Kidney (tissue), 14 donors: ENCODE measurements around the gene AMOT. TPM values are rescaled to one million over a fixed set of nuclear protein-coding genes. Genes with fewer than 3 reads are reported as not detected.
A peak's percentile ranks its signal among the peaks of the same experiment; 100 is the strongest.

Experiments used
- DNase-seq, 5 donors: peaks; one replicate each; pipeline ENCODE4 v3.0.0-alpha.2; 2013 to 2020
- FAIRE-seq: peaks from 2 replicates; lab custom pipeline; 2012; peaks lifted over from hg19 to GRCh38; lab: Jason Lieb, UNC
- H3K27ac ChIP-seq, 2 donors: one replicate each; pipeline ENCODE4 v1.7.0; 2013; ENCODE audit warnings: low read depth in 2 of 2, low read length in 2 of 2, inconsistent platforms in 1 of 2
- H3K27me3 ChIP-seq: one replicate; pipeline ENCODE4 v1.7.1; 2013; ENCODE audit warnings: low read length, inconsistent platforms; ENCODE audit not compliant: control insufficient read depth, insufficient read depth
- H3K36me3 ChIP-seq, 3 donors: one replicate each; pipeline versions ENCODE4 v1.7.0 to v1.7.1; 2013; ENCODE audit warnings: low read length in 3 of 3, control low read depth in 1 of 3, inconsistent platforms in 1 of 3; ENCODE audit not compliant: insufficient read depth in 3 of 3, control insufficient read depth in 2 of 3
- H3K4me1 ChIP-seq, 3 donors: one replicate each; pipeline versions ENCODE4 v1.7.0 to v1.7.1; 2013; ENCODE audit warnings: low read length in 3 of 3, inconsistent platforms in 1 of 3, low read depth in 1 of 3; ENCODE audit not compliant: control insufficient read depth in 2 of 3, insufficient read depth in 2 of 3
- H3K4me3 ChIP-seq, 3 donors: one replicate each; pipeline versions ENCODE4 v1.7.0 to v1.8.1; 2013; ENCODE audit warnings: low read length in 3 of 3, control low read depth in 1 of 3, inconsistent platforms in 1 of 3
- H3K9ac ChIP-seq, 3 donors: one replicate each; pipeline versions ENCODE4 v1.7.0 to v1.7.1; 2013; ENCODE audit warnings: low read length in 3 of 3, control low read depth in 1 of 3, inconsistent platforms in 1 of 3
- H3K9me3 ChIP-seq, 3 donors: one replicate each; pipeline versions ENCODE4 v1.7.0 to v1.7.1; 2013; ENCODE audit warnings: low read length in 3 of 3, control low read depth in 1 of 3, inconsistent platforms in 1 of 3; ENCODE audit not compliant: control insufficient read depth in 2 of 3, insufficient read depth in 1 of 3
- CTCF ChIP-seq: IDR thresholded peaks from 3 replicates; pipeline ENCODE4 v1.5.1; 2012; ENCODE audit warnings: mild to moderate bottlenecking, moderate library complexity, borderline replicate concordance; ENCODE audit not compliant: insufficient read depth; ENCODE audit errors: extremely low read depth
- intact Hi-C: fragments of 100-400 bp; cut with DNase I; formaldehyde crosslinking; loops from one replicate; pipeline ENCODE4 v1.11.1; 2022
- polyA plus RNA-seq: library from polyadenylated mRNA; stranded (reverse); fragments of 350-450 nt; fragmentation: Illumina TruSeq; extraction: RNeasy Lipid Tissue Mini Kit (QIAGEN cat#74804); gene quantifications from one replicate; pipeline ENCODE4 v1.2.3, GENCODE V29; 2014; ENCODE audit warnings: low read depth, low replicate concordance; ENCODE audit not compliant: insufficient read depth
- total RNA-seq: library from RNA; stranded (reverse); fragmentation: NEBNext Ultra II Directional; extraction: Animal tissue kit (Norgen Biotek cat#: 25700); gene quantifications from one replicate; pipeline ENCODE4 v1.2.1, GENCODE V29; 2021
- donor health status: control.
- donor health status: control.
- donor health status: control.
- donor health status: control.
- donor health status: control.
- donor health status: DM: yes; HTN: yes; CAD: no.
- donor health status: Normal renal cell carcinoma (clear cell type).

Gene AMOT
- total and polyA plus RNA-seq, 2 donors from 2014 or later: 5.5 to 35.1 TPM

DNA sequence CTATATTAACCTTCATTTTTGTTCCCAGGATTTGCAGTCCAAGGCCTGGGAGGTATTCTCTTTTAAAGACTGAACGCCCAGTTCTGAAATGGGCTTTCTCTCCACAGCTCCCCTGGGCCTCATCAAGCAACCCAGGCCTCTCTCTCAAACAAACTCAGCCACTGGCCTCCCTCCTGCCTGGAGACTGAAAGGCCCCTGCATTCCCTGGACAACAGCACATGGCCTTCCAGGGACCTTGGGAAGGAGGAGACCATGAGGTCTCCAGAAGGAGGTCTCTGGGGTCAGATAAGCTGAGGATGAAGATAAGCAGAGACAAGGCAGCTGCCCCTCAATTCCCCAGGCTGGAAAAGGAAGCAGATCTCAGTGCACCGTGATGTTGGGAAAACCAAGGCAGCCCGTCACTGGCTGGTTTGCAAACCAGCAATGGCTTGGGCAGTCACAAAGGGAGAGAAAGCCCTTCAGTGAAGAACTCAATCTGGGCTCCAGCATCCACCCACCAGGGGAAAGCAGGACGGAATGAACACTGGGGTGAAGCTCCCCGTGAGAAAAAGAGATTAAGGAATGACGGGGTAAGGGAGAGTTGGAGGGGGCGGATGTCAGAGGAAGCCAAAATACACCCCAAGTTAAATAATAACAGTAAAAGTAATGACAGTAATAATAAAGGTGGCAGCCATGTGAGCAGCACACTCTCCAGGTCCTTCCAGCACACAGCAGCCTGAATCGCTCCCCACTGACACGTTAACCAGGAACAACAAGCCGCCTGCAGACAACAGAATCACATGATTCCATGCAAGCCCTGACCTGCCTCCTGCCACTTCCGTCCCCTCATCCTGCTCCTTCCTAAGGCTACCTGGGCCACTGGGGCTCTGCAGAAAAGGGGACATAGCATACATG lies 22.3 kb downstream of the AMOT start:
- Histone ChIP-seq H3K4me3 (peak overlapping the region in 2 of 3 donors; percentile 50 to 56), H3K36me3 (no peaks in the 10 kb centered on the region), H3K9me3 (no peaks in the 10 kb centered on the region), H3K27ac (peak overlapping the region; percentile 13 to 65), H3K4me1 (peaks cover 0 to 11% (median 0%) of the 10 kb centered on the region in 3 donors), H3K27me3 (peaks cover 5% of the 10 kb centered on the region), H3K9ac (no peak overlapping the region)
- DNase-seq (peak in 2 of 5 donors; percentile 12 to 29), FAIRE-seq (no peak)
- no peak for TF ChIP-seq CTCF
- intact Hi-C loops: no loop called here

DNA sequence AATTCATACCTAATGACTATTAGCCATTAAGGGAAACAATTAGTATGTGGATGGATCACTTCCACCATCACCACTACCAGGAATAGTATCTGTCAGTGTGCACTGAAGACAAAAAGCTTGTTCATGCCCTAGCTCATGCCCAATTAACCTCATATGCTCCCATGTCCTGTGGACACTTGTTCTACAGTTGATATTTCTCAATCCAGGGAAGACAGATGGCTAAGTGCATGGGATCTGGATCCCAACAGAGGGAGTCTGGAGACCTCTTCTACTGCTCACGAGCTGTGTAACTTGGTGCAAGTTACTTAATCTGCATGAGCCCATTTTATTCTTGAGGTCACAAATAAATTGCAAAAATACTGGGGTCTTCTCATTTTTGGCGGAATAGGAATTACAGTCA lies 23.7 kb downstream of the AMOT start:
- no peaks in the 10 kb centered on the region for H3K9me3 ChIP-seq
- FAIRE-seq: no peak
- H3K4me1 ChIP-seq: peaks cover 0 to 11% (median 0%) of the 10 kb centered on the region in 3 donors
- intact Hi-C loops: no loop called here
- H3K4me3 ChIP-seq: no peak overlapping the region
- TF ChIP-seq CTCF: no peak
- H3K36me3 ChIP-seq: no peaks in the 10 kb centered on the region
- peaks cover 5% of the 10 kb centered on the region for H3K27me3 ChIP-seq
- H3K9ac ChIP-seq: no peak overlapping the region
- H3K27ac ChIP-seq: no peak overlapping the region
- DNase-seq: no peak

- peaks cover 0 to 6% (median 2%) of the 10 kb centered on the region in 3 donors for H3K36me3 ChIP-seq
- H3K4me3 ChIP-seq: no peak overlapping the region
- H3K9me3 ChIP-seq: no peaks in the 10 kb centered on the region
- no peak for FAIRE-seq
- DNase-seq: no peak
- no peak for TF ChIP-seq CTCF
- no peak overlapping the region for H3K27ac ChIP-seq
- H3K4me1 ChIP-seq: peaks cover 0 to 8% (median 0%) of the 10 kb centered on the region in 3 donors
- intact Hi-C loops: no loop called here
- H3K27me3 ChIP-seq: peaks cover 5% of the 10 kb centered on the region
- no peak overlapping the region for H3K9ac ChIP-seq
Observed at GRCh38 chrX:112814496-112814895, 26.1 kb downstream of the AMOT start.
